MCF 10A (cell line): ENCODE measurements around the gene RRP7A. TPM values are rescaled to one million over a fixed set of nuclear protein-coding genes. Genes with fewer than 3 reads are reported as not detected.

Experiments used
- BruUV-seq: library from RNA; stranded (reverse); fragments of 400-500 nt; replicated peaks from 2 replicates; lab custom pipeline; 2021; lab: Mats Ljungman, UMichigan
- CTCF ChIA-PET: fragments of 300-600 bp; sonication (Branson Sonifier 250); formaldehyde crosslinking; extraction: SDS; loops from one replicate; lab custom pipeline; 2021; ENCODE audit warnings: antibody characterized with exemption, inconsistent platforms; lab: Yijun Ruan, JAX
- POLR2A ChIA-PET: fragments of 300-600, 350-650 bp; sonication (Branson Sonifier 250); formaldehyde crosslinking; extraction: SDS; loops from one replicate; lab custom pipeline; 2020; ENCODE audit warnings: antibody characterized with exemption, inconsistent platforms; lab: Yijun Ruan, JAX
- DNase-seq: peaks from one replicate; pipeline ENCODE4 v3.0.0-alpha.2; 2018; ENCODE audit not compliant: unreplicated experiment
- H3K27ac Mint-ChIP-seq: one replicate; pipeline ENCODE4 v1.8.0; 2022; ENCODE audit warnings: mild to moderate bottlenecking, low read depth, mixed read lengths; ENCODE audit not compliant: unreplicated experiment
- H3K27me3 Mint-ChIP-seq: one replicate; pipeline ENCODE4 v1.8.0; 2022; ENCODE audit warnings: mixed read lengths; ENCODE audit not compliant: insufficient read depth, unreplicated experiment
- H3K36me3 Mint-ChIP-seq: one replicate; pipeline ENCODE4 v1.8.0; 2022; ENCODE audit warnings: mild to moderate bottlenecking, moderate library complexity, mixed read lengths; ENCODE audit not compliant: insufficient read depth, unreplicated experiment
- H3K4me1 Mint-ChIP-seq: one replicate; pipeline ENCODE4 v1.8.0; 2022; ENCODE audit warnings: mixed read lengths; ENCODE audit not compliant: insufficient read depth, unreplicated experiment
- H3K4me3 Mint-ChIP-seq: one replicate; pipeline ENCODE4 v1.8.0; 2022; ENCODE audit warnings: mild to moderate bottlenecking, moderate library complexity, mixed read lengths; ENCODE audit not compliant: unreplicated experiment
- H3K9me3 Mint-ChIP-seq: one replicate; pipeline ENCODE4 v1.8.0; 2022; ENCODE audit warnings: mixed read lengths; ENCODE audit not compliant: unreplicated experiment
- intact Hi-C: fragments of 100-400 bp; cut with micrococcal nuclease; formaldehyde crosslinking; loops from 2 replicates; pipeline ENCODE4 v1.14.1; 2022
- total RNA-seq: library from RNA; stranded (reverse); gene quantifications from 2 replicates; pipeline ENCODE4 v1.2.3, GENCODE V29; 2022
- TF ChIP-seq, protein P1 (sequence below): fragments of 200-600 bp; IDR thresholded peaks from one replicate; pipeline ENCODE4 v1.8.0; 2022; ENCODE audit warnings: antibody characterized with exemption, mild to moderate bottlenecking; ENCODE audit not compliant: unreplicated experiment

Gene RRP7A
- total RNA-seq, 1 experiment from 2014 or later: 59.4 TPM

DNA sequence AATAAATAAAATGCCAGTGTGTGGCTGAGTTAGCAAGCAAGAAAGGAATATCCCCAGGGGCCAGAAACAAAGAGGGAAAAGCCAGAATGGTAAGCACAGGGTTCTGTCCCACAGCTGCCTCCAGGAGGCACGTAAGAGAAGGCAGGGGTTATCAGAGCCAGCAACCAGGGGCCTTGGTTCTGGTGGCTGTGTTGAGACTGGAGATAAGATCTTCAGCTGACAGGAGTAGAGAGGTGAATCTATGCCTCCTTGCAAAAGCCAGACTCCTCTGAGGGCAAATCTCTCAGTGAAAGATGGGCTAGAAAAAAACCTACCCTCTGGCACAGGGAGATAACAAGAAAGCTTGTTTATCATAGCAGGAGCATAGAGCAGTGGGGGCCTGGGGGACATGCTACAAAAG lies 57.6 kb downstream of the RRP7A start:
- H3K27ac Mint-ChIP-seq: no peak overlapping the region
- BruUV-seq: no TSS peak

DNA sequence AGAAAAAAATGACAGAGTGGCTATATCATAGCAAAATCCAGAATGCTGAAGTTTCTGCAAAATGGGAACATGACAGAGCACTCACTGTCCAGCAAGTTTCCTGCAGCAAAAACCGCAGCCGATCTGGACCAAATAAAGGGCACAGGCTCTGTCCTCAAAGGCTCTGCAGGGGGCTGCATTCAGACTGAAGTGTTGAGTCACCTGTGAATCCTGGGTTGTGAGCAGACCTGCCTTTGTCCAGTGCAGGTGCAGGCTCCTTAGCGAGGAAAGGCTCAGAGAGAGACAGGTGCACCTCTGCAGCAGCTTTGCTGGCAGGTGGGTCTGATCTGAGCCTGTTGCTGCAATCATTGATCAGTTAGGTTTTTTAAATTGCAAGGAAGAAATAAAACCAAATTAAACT lies 58.1 kb downstream of the RRP7A start:
- Mint-ChIP-seq H3K27me3 (peaks cover 80% of the 10 kb centered on the region), H3K9me3 (no peaks in the 10 kb centered on the region), H3K4me3 (no peak overlapping the region), H3K36me3 (no peaks in the 10 kb centered on the region), H3K27ac (no peak overlapping the region), H3K4me1 (no peaks in the 10 kb centered on the region)
- intact Hi-C loops: no loop called here
- POLR2A ChIA-PET: interaction anchor here (1.5 kb wide), 1 partner anchor 17 kb away, joined by 3 read pairs; no protein-coding TSS in a partner anchor
- CTCF ChIA-PET: interaction anchor here (1.2 kb wide), 1 partner anchor 13 kb away, joined by 3 read pairs; no protein-coding TSS in a partner anchor
- BruUV-seq: no TSS peak
- no peak for DNase-seq
- TF ChIP-seq, protein P1, sequence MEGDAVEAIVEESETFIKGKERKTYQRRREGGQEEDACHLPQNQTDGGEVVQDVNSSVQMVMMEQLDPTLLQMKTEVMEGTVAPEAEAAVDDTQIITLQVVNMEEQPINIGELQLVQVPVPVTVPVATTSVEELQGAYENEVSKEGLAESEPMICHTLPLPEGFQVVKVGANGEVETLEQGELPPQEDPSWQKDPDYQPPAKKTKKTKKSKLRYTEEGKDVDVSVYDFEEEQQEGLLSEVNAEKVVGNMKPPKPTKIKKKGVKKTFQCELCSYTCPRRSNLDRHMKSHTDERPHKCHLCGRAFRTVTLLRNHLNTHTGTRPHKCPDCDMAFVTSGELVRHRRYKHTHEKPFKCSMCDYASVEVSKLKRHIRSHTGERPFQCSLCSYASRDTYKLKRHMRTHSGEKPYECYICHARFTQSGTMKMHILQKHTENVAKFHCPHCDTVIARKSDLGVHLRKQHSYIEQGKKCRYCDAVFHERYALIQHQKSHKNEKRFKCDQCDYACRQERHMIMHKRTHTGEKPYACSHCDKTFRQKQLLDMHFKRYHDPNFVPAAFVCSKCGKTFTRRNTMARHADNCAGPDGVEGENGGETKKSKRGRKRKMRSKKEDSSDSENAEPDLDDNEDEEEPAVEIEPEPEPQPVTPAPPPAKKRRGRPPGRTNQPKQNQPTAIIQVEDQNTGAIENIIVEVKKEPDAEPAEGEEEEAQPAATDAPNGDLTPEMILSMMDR: no peak

More for the DNA sequence above, 57.6 kb downstream of the RRP7A start:
- intact Hi-C loops: no loop called here
- Mint-ChIP-seq H3K27me3 (peaks cover 75% of the 10 kb centered on the region), H3K36me3 (no peaks in the 10 kb centered on the region), H3K4me1 (no peaks in the 10 kb centered on the region), H3K9me3 (no peaks in the 10 kb centered on the region), H3K4me3 (no peak overlapping the region)
- DNase-seq: no peak
- ChIA-PET POLR2A (no interaction called here), CTCF (interaction anchor here (0.6 to 1.2 kb wide), 5 partner anchors 8 to 425 kb away, joined by 3 to 6 read pairs (median 4); no protein-coding TSS in a partner anchor)
- TF ChIP-seq, protein P1: no peak

Other genes starting within 250 kb of the RRP7A start
- gene TCF20, start 249.1 kb downstream of the RRP7A start, total RNA-seq: 44.7 and 56.4 TPM in 2 replicates
- not detected in 2 replicates for gene NFAM1, start 87.4 kb downstream of the RRP7A start, total RNA-seq
- gene SERHL2, start 34.2 kb upstream of the RRP7A start, total RNA-seq: 0.75 TPM in 1 of 2 replicates, not detected in the other
- gene POLDIP3, start 95.1 kb upstream of the RRP7A start, total RNA-seq: 49.7 and 51.3 TPM in 2 replicates
- 0.83 and 1.1 TPM in 2 replicates for gene ATP5MGL, start 120.8 kb upstream of the RRP7A start, total RNA-seq
- 104 and 114 TPM in 2 replicates for gene CYB5R3, start 129.6 kb upstream of the RRP7A start, total RNA-seq
- gene A4GALT, start 201.1 kb upstream of the RRP7A start, total RNA-seq: 8.7 and 12.3 TPM in 2 replicates